Left ventricle myocardium inferior (tissue), 1 donor: ENCODE measurements around the gene RSL24D1. TPM values are rescaled to one million over a fixed set of nuclear protein-coding genes. Genes with fewer than 3 reads are reported as not detected.

Experiments
- DNase-seq: peaks from one replicate; pipeline ENCODE4 v3.0.0-alpha.2; 2020
- H3K27ac ChIP-seq: fragments of 200-600 bp; replicated peaks from 2 replicates; pipeline ENCODE4 v1.8.0; 2021
- H3K27me3 ChIP-seq: fragments of 200-600 bp; 2 replicates; pipeline ENCODE4 v1.8.0; 2021; ENCODE audit warnings: low read depth
- H3K36me3 ChIP-seq: fragments of 200-600 bp; 2 replicates; pipeline ENCODE4 v1.8.0; 2021
- H3K4me1 ChIP-seq: fragments of 200-600 bp; 2 replicates; pipeline ENCODE4 v1.8.0; 2021
- H3K4me3 ChIP-seq: fragments of 200-600 bp; 2 replicates; pipeline ENCODE4 v1.8.0; 2021; ENCODE audit warnings: mild to moderate bottlenecking, moderate library complexity
- H3K9me3 ChIP-seq: fragments of 200-600 bp; replicated peaks from 2 replicates; pipeline ENCODE4 v1.8.0; 2021
- intact Hi-C: fragments of 100-400 bp; cut with micrococcal nuclease; formaldehyde crosslinking; loops from one replicate; pipeline ENCODE4 v1.11.0; 2022
- total RNA-seq: library from RNA; stranded (reverse); fragmentation: NEBNext Ultra II Directional; extraction: Animal tissue kit (Norgen Biotek cat#: 25700); gene quantifications from one replicate; pipeline ENCODE4 v1.2.1, GENCODE V29; 2021
- TF ChIP-seq, protein P1 (sequence below): fragments of 200-600 bp; IDR thresholded peaks from 2 replicates; pipeline ENCODE4 v1.8.0; 2021; ENCODE audit warnings: antibody characterized with exemption, mild to moderate bottlenecking, borderline replicate concordance
- donor health status: DM: no; HTN: yes; CAD: no; lungs with severe emphysema.

Gene RSL24D1
- total RNA-seq, 1 donor from 2014 or later = 44.4 TPM

DNA sequence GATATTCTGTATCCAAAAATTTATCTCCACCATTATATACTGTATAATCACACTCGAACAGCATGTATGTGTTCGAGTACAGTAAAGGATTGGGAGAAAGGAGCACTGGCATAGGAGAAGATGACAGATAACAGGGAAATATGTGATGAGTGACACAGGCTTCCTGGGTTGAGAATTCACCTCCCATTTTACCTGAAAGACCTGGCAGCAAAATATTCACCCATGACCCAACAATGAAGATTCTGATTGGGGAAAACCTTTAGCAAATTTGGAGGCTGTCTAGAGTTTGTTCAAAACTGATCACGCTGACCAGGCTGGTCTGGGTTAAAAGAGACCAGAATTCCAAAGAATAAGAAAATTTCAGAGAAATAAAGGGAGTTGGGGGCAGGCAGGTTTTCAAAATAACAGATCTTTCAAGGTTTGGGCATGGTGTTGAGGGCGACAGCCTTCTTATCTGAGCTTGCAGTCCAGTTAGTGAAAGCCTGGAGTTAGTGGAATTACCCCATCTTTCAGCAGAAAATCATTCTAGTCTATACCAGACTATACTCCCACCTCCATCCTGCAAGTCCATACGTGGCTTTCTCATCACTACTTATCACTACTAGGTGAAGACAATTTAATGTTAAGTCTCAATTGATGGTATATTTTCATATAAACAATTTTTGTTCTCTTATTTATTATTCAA, 42.8 kb upstream of the RSL24D1 start:
- Histone ChIP-seq H3K4me1 (peaks cover 9% of the 10 kb centered on the region), H3K27ac (no peak overlapping the region), H3K4me3 (no peak overlapping the region), H3K27me3 (no peaks in the 10 kb centered on the region), H3K9me3 (no peaks in the 10 kb centered on the region), H3K36me3 (no peaks in the 10 kb centered on the region)
- intact Hi-C loops = no loop called here
- DNase-seq = no peak
- TF ChIP-seq, protein P1, sequence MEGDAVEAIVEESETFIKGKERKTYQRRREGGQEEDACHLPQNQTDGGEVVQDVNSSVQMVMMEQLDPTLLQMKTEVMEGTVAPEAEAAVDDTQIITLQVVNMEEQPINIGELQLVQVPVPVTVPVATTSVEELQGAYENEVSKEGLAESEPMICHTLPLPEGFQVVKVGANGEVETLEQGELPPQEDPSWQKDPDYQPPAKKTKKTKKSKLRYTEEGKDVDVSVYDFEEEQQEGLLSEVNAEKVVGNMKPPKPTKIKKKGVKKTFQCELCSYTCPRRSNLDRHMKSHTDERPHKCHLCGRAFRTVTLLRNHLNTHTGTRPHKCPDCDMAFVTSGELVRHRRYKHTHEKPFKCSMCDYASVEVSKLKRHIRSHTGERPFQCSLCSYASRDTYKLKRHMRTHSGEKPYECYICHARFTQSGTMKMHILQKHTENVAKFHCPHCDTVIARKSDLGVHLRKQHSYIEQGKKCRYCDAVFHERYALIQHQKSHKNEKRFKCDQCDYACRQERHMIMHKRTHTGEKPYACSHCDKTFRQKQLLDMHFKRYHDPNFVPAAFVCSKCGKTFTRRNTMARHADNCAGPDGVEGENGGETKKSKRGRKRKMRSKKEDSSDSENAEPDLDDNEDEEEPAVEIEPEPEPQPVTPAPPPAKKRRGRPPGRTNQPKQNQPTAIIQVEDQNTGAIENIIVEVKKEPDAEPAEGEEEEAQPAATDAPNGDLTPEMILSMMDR = no peak

DNA sequence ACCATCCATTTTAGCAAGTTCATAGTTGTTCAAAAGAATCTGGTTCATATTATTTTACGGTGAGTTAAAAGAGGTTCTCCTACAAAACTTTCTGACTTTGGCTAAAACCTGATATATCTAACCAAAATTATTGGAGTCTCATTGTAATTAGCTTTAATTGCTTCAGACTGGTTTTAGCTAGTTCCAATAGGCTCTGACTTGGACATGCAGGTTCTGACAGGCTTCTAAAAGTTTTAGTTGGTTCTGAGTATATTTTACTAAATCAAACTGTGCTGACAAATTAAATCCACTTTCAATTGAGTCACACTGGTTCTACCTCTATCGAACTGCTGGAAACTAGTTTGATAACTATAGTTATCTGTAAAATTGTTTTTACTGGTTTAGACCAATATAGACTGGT, 42.1 kb upstream of the RSL24D1 start:
- Histone ChIP-seq H3K9me3 (no peaks in the 10 kb centered on the region), H3K27ac (no peak overlapping the region), H3K4me3 (no peak overlapping the region), H3K4me1 (peaks cover 9% of the 10 kb centered on the region), H3K36me3 (no peaks in the 10 kb centered on the region), H3K27me3 (no peaks in the 10 kb centered on the region)
- DNase-seq = no peak
- intact Hi-C loops = no loop called here
- TF ChIP-seq, protein P1 = no peak

DNA sequence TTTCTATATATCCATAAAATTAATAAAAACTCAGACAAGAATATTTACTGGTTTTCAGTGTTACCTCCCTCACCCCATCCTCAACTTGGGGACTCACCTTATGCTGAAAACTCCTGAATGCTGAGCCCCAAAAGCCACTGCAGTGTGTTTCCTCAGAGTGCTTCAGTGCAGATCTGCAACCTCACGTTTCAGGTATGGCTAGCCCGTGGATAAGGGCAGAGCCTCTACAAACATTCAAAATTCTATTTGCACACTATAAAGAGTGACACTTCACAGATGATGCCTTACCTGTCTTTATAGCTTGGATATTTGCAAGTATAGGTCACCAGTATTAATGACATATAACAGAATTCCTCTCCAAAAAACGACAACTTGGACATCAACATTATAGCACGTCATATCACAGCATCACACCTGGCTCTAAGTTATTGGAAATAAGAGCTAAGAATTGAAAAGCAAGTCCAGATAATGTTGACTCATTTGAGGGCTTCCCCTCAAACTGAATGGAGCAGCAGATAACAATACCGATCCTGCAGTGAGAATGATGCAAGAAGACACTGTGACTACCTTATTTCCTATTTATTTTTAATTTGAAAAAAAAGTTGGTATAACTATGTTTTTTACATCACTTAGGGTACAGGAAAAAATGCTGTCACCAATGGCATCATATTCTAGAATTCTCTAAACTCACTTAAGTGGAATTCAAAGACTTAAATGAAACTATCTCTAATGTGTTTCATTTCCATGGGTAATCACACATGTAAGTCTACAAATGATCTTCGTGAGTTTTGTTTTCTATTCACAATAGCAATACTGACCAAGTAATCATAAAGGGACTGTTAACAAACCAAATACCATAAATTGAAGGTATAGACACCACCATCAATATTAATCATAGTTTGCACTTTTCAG, 40.7 kb upstream of the RSL24D1 start:
- Histone ChIP-seq H3K4me1 (peaks cover 9% of the 10 kb centered on the region), H3K27me3 (no peaks in the 10 kb centered on the region), H3K36me3 (no peaks in the 10 kb centered on the region), H3K27ac (no peak overlapping the region), H3K4me3 (no peak overlapping the region), H3K9me3 (no peaks in the 10 kb centered on the region)
- DNase-seq = no peak
- intact Hi-C loops = no loop called here
- TF ChIP-seq, protein P1 = no peak

DNA sequence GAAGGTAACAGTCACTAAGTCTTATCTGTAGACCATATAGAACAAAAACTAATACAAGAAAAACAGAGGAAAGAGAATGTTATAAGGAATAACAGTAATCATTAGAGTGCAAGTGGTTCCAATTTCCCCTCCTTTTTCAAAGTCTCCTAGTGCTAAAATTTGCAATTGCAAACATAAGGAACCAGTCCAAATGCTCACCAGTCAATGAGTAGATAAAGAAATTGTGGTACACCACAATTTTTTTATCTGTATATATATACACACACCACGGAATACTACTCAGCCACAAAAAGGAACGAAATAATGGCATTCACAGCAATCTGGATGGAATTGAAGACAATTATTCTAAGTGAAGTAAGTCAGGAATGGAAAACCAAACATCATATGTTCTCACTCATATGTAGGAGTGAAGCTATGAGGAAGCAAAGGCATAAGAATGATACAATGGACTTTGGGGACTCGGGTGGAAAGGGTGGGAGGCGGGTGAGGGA, 38.9 kb upstream of the RSL24D1 start:
- H3K9me3 ChIP-seq = no peaks in the 10 kb centered on the region
- intact Hi-C loops = no loop called here
- H3K27ac ChIP-seq = no peak overlapping the region
- H3K4me1 ChIP-seq = peaks cover 6% of the 10 kb centered on the region
- no peak overlapping the region for H3K4me3 ChIP-seq
- H3K27me3 ChIP-seq = no peaks in the 10 kb centered on the region
- no peak for DNase-seq
- no peaks in the 10 kb centered on the region for H3K36me3 ChIP-seq
- TF ChIP-seq, protein P1 = no peak

DNA sequence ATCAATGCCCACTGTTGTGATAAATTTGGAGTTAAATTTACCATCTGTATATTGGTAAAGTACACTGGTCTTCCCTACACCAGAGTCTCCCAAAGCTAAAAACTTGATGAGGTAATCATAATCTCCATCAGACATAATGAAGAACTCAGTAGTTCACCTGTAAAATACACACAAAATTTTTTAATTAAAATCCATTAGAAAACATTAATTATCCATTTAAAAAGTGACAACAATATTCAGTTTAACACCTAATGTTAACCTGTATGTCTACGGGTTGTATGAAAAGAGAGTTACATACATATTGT, 38.0 kb upstream of the RSL24D1 start:
- Histone ChIP-seq H3K9me3 (no peaks in the 10 kb centered on the region), H3K36me3 (no peaks in the 10 kb centered on the region), H3K27ac (no peak overlapping the region), H3K4me3 (no peak overlapping the region), H3K27me3 (no peaks in the 10 kb centered on the region), H3K4me1 (no peaks in the 10 kb centered on the region)
- intact Hi-C loops = no loop called here
- TF ChIP-seq, protein P1 = no peak
- DNase-seq = no peak
